ENCODE results near the gene PCDHGA1. TPM values are rescaled to one million over a fixed set of nuclear protein-coding genes. Genes with fewer than 3 reads are reported as not detected.
A peak's percentile ranks its signal among the peaks of the same experiment; 100 is the strongest.
"Not testable (repeated sequence)": the region's sequence is repeated elsewhere in the genome, so short reads cannot be mapped to it uniquely, and the experiment has no call there.

The PCDHGA1 gene
- total RNA-seq, 5 donors from 2014 or later (not counting 1 experiment from before 2014, with no cell fraction given): 0.16 to 0.38 (median 0.31) TPM; not detected in 1

DNA sequence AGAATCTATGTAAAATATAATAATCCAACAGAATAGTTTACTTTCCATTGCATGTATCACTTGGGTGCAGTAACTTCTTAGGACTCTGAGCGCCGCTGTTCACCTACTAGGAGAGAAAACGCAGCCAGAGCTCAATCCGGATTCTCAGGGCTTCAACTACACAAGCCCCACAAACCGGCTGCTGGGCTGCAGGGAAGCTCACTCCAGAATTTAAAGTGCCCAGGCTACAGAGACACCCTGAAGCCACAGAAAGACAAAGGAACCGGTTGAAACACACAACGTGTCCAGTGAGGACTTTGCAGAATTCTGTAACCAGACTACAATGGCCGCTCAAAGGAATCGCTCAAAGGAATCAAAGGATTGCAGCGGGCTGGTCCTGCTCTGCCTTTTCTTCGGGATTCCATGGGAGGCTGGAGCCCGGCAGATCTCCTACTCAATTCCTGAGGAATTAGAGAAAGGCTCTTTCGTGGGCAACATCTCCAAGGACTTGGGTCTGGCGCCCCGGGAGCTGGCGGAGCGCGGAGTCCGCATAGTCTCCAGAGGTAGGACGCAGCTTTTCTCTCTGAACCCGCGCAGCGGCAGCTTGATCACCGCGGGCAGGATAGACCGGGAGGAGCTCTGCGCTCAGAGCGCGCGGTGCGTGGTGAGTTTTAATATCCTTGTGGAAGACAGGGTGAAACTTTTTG, 82.7 kb downstream of the PCDHGA1 start, which contains the start of gene PCDHGA10:
Gene PCDHGA10, plus strand, starts transcription at position 134 of the 686 bp plus-strand sequence. Its CDS starts 189 bp downstream, at position 323.
- H3K4me1 Mint-ChIP-seq: peaks cover 22 to 35% (median 23%) of the 10 kb centered on the region in 3 donors
- no peak within 1 kb of the TSS for H3K27ac ChIP-seq (ENCODE audit: low read length)
- no peaks in the 10 kb centered on the region for H3K36me3 ChIP-seq (ENCODE audit: control insufficient read depth in 2 of 2, extremely low read depth in 1 of 2, insufficient read depth in 1 of 2, low read length in 1 of 2)

DNA sequence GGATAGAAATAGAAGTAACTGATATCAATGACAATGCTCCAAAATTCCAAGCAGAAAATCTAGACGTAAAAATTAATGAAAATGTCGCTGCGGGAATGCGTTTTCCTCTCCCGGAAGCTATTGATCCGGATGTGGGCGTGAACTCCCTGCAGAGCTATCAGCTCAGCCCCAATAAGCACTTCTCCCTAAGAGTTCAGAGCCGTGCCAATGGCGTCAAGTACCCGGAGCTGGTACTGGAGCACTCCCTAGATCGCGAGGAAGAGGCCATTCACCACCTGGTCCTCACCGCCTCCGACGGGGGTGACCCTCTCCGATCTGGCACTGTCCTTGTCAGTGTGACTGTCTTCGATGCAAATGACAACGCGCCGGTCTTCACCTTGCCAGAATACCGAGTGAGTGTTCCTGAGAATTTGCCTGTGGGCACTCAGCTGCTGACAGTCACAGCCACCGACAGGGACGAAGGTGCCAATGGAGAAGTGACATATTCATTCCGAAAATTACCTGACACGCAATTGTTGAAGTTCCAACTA, 83.3 kb downstream of the PCDHGA1 start:
- Histone ChIP-seq H3K4me1 (ENCODE audit: control insufficient read depth in 1 of 2, extremely low read depth in 1 of 2, insufficient read depth in 2 of 2, low read length in 2 of 2) (peaks cover 0 to 18% of the 10 kb centered on the region in 2 experiments), H3K4me3 (ENCODE audit: control insufficient read depth in 1 of 2, extremely low read depth in 1 of 2, low read length in 1 of 2) (peak overlapping the region; percentile 41 to 68), H3K9me3 (no peaks in the 10 kb centered on the region), H3K27me3 (replicated peaks in 1 of 2; ENCODE audit: control insufficient read depth in 2 of 2, extremely low read depth in 1 of 2, insufficient read depth in 2 of 2, low read length in 1 of 2) (peaks cover 21 to 62% of the 10 kb centered on the region in 2 experiments), H3K36me3 (ENCODE audit: control insufficient read depth in 2 of 2, extremely low read depth in 1 of 2, insufficient read depth in 1 of 2, low read length in 1 of 2) (no peaks in the 10 kb centered on the region), H3K27ac (ENCODE audit: low read length) (no peak overlapping the region)
- Mint-ChIP-seq H3K4me1 (peaks cover 20 to 36% (median 23%) of the 10 kb centered on the region in 3 donors), H3K9me3 (peaks cover 20 to 25% (median 25%) of the 10 kb centered on the region in 3 donors), H3K4me3 (peak overlapping the region; percentile 77 to 85 (median 78)), H3K27me3 (peaks cover 60 to 80% of the 10 kb centered on the region in 2 donors), H3K36me3 (peaks cover 21% of the 10 kb centered on the region), H3K27ac (peak overlapping the region in 1 of 2 donors; percentile 34)
- ChIA-PET CTCF (interaction anchor here (0.6 to 2.1 kb wide), 18 partner anchors 8 to 824 kb away, joined by 3 to 29 read pairs (median 5); partner anchors contain the start of genes PCDHGA11 (in 1 of the 2), PCDHGA12 (in 1 of the 2) and PCDHGB5 (in 1 of the 2)), POLR2A (interaction anchor here in 1 of 2 donors (1.3 kb wide), 1 partner anchor 150 kb away, joined by 5 read pairs; no protein-coding TSS in a partner anchor)
- peak in 1 of 4 experiments; percentile 21 for ATAC-seq (replicated peaks in 1 of 4)
- no peak for DNase-seq
- 25% methylated on average over 21 of the region's 25 CpGs for WGBS (ENCODE audit: insufficient coverage)

More for the DNA sequence above, 82.7 kb downstream of the PCDHGA1 start, which contains the start of gene PCDHGA10:
- Mint-ChIP-seq H3K4me3 (peak within 1 kb of the TSS; percentile 77 to 85 (median 78)), H3K9me3 (peaks cover 20 to 23% (median 21%) of the 10 kb centered on the region in 3 donors), H3K27me3 (peaks cover 57 to 80% of the 10 kb centered on the region in 2 donors), H3K36me3 (peaks cover 18% of the 10 kb centered on the region), H3K27ac (peak within 1 kb of the TSS; percentile 34)
- peaks cover 0 to 18% of the 10 kb centered on the region in 2 experiments for H3K4me1 ChIP-seq (ENCODE audit: control insufficient read depth in 1 of 2, extremely low read depth in 1 of 2, insufficient read depth in 2 of 2, low read length in 2 of 2)
- ATAC-seq (replicated peaks in 1 of 4): peak; percentile 78 to 84 (median 82)
- CTCF ChIA-PET: interaction anchor here (0.6 to 2.1 kb wide), 22 partner anchors 9 to 192 kb away, joined by 3 to 29 read pairs (median 5); partner anchors contain the start of genes PCDHGA11 (in 1 of the 2), PCDHGA12 (in 1 of the 2), PCDHGB3 (in 1 of the 2) and PCDHGB5 (in 1 of the 2)
- no peaks in the 10 kb centered on the region for H3K9me3 ChIP-seq
- WGBS (ENCODE audit: insufficient coverage): 16% methylated on average over 23 of the region's 31 CpGs
- POLR2A ChIA-PET: interaction anchor here in 1 of 2 donors (1.3 kb wide), 1 partner anchor 151 kb away, joined by 5 read pairs; no protein-coding TSS in a partner anchor
- peaks cover 15 to 63% of the 10 kb centered on the region in 2 experiments for H3K27me3 ChIP-seq (replicated peaks in 1 of 2; ENCODE audit: control insufficient read depth in 2 of 2, extremely low read depth in 1 of 2, insufficient read depth in 2 of 2, low read length in 1 of 2)
- H3K4me3 ChIP-seq (ENCODE audit: control insufficient read depth in 1 of 2, extremely low read depth in 1 of 2, low read length in 1 of 2): peak within 1 kb of the TSS; percentile 41 to 68
- DNase-seq: peak in 32 of 35 experiments; percentile 15 to 69 (median 46)

DNA sequence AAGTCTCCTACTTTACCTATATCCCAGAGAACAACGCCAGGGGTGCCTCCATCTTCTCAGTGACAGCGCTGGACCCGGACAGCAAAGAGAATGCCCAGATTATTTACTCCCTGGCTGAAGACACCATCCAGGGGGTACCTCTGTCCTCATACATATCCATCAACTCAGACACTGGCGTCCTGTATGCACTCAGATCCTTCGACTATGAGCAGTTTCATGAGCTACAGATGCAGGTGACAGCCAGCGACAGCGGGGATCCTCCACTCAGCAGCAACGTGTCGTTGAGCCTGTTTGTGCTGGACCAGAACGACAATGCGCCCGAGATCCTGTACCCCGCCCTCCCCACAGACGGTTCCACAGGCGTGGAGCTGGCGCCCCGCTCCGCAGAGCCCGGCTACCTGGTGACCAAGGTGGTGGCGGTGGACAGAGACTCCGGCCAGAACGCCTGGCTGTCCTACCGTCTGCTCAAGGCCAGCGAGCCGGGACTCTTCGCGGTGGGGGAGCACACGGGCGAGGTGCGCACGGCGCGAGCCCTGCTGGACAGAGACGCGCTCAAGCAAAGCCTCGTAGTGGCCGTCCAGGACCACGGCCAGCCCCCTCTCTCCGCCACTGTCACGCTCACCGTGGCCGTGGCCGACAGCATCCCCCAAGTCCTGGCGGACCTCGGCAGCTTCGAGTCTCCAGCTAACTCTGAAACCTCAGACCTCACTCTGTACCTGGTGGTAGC, 84.4 kb downstream of the PCDHGA1 start:
- CTCF ChIA-PET: interaction anchor here (0.6 kb wide), 3 partner anchors 93 to 825 kb away, joined by 3 to 4 read pairs (median 3); no protein-coding TSS in a partner anchor
- H3K36me3 ChIP-seq (ENCODE audit: control insufficient read depth in 2 of 2, extremely low read depth in 1 of 2, insufficient read depth in 1 of 2, low read length in 1 of 2); H3K27ac ChIP-seq (ENCODE audit: low read length); H3K27ac Mint-ChIP-seq; H3K9me3 ChIP-seq; POLR2A ChIA-PET; ATAC-seq (replicated peaks in 1 of 4); H3K4me3 ChIP-seq (ENCODE audit: control insufficient read depth in 1 of 2, extremely low read depth in 1 of 2, low read length in 1 of 2); DNase-seq: not testable (repeated sequence)
- 38% methylated on average over 41 of the region's 46 CpGs for WGBS (ENCODE audit: insufficient coverage)
- H3K36me3 Mint-ChIP-seq: peaks cover 20% of the 10 kb centered on the region
- H3K4me3 Mint-ChIP-seq: peak overlapping the region in 1 of 3 donors; percentile 78
- H3K27me3 Mint-ChIP-seq: peaks cover 55 to 77% of the 10 kb centered on the region in 2 donors
- peaks cover 14 to 23% (median 22%) of the 10 kb centered on the region in 3 donors for H3K9me3 Mint-ChIP-seq
- peaks cover 0 to 18% of the 10 kb centered on the region in 2 experiments for H3K4me1 ChIP-seq (ENCODE audit: control insufficient read depth in 1 of 2, extremely low read depth in 1 of 2, insufficient read depth in 2 of 2, low read length in 2 of 2)
- H3K27me3 ChIP-seq (replicated peaks in 1 of 2; ENCODE audit: control insufficient read depth in 2 of 2, extremely low read depth in 1 of 2, insufficient read depth in 2 of 2, low read length in 1 of 2): peaks cover 27 to 64% of the 10 kb centered on the region in 2 experiments
- peaks cover 20 to 36% (median 23%) of the 10 kb centered on the region in 3 donors for H3K4me1 Mint-ChIP-seq

DNA sequence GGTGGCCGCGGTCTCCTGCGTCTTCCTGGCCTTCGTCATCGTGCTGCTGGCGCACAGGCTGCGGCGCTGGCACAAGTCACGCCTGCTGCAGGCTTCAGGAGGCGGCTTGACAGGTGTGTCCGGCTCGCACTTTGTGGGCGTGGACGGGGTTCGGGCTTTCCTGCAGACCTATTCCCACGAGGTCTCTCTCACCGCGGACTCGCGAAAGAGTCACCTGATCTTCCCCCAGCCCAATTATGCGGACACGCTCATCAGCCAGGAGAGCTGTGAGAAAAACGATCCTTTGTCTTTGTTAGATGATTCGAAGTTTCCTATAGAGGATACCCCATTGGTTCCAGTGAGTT, 84.9 kb downstream of the PCDHGA1 start:
- CTCF ChIA-PET: interaction anchor here in 1 of 2 donors (0.6 kb wide), 1 partner anchor 12 kb away, joined by 3 read pairs; no protein-coding TSS in a partner anchor
- H3K4me3 ChIP-seq (ENCODE audit: control insufficient read depth in 1 of 2, extremely low read depth in 1 of 2, low read length in 1 of 2); POLR2A ChIA-PET; ATAC-seq (replicated peaks in 1 of 4); H3K36me3 ChIP-seq (ENCODE audit: control insufficient read depth in 2 of 2, extremely low read depth in 1 of 2, insufficient read depth in 1 of 2, low read length in 1 of 2); DNase-seq; H3K9me3 ChIP-seq; H3K27ac ChIP-seq (ENCODE audit: low read length); H3K27ac Mint-ChIP-seq: not testable (repeated sequence)
- 12% methylated on average over 15 of the region's 24 CpGs for WGBS (ENCODE audit: insufficient coverage)
- H3K4me1 ChIP-seq (ENCODE audit: control insufficient read depth in 1 of 2, extremely low read depth in 1 of 2, insufficient read depth in 2 of 2, low read length in 2 of 2): peaks cover 0 to 18% of the 10 kb centered on the region in 2 experiments
- Mint-ChIP-seq H3K9me3 (peaks cover 13 to 23% (median 21%) of the 10 kb centered on the region in 3 donors), H3K4me1 (peaks cover 20 to 36% (median 23%) of the 10 kb centered on the region in 3 donors), H3K36me3 (peaks cover 18% of the 10 kb centered on the region), H3K4me3 (peak overlapping the region in 1 of 3 donors; percentile 52), H3K27me3 (peaks cover 55 to 76% of the 10 kb centered on the region in 2 donors)
- H3K27me3 ChIP-seq (replicated peaks in 1 of 2; ENCODE audit: control insufficient read depth in 2 of 2, extremely low read depth in 1 of 2, insufficient read depth in 2 of 2, low read length in 1 of 2): peaks cover 26 to 62% of the 10 kb centered on the region in 2 experiments

DNA sequence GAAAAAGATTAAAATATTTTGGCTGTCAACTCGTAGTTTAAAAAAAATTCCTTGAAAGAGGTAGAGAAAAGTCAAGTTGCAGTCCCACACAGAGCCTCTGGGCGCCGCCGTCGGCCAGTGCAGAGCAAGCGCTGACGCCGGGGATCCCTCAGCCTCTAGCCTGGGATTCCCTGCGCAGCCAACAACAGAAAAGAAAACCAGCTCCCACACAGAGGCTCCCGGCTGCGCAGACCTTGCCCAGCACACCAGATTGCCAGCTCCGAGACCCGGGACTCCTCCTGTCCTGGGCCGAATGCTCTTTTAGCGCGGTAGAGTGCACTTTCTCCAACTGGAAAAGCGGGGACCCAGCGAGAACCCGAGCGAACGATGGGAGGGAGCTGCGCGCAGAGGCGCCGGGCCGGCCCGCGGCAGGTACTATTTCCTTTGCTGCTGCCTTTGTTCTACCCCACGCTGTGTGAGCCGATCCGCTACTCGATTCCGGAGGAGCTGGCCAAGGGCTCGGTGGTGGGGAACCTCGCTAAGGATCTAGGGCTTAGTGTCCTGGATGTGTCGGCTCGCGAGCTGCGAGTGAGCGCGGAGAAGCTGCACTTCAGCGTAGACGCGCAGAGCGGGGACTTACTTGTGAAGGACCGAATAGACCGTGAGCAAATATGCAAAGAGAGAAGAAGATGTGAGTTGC, 87.3 kb downstream of the PCDHGA1 start, which contains the start of gene PCDHGB7:
Gene PCDHGB7, plus strand, starts transcription at position 184 of the 679 bp plus-strand sequence. Its CDS starts 183 bp downstream, at position 367.
- ChIA-PET CTCF (interaction anchor here in 1 of 2 donors (0.6 to 1.8 kb wide), 3 partner anchors 11 to 22 kb away, joined by 4 to 6 read pairs (median 6); no protein-coding TSS in a partner anchor), POLR2A (interaction anchor here (0.6 kb wide), 2 partner anchors 116 to 186 kb away, joined by 3 to 7 read pairs; no protein-coding TSS in a partner anchor)
- 16% methylated on average over 37 of the region's 47 CpGs for WGBS (ENCODE audit: insufficient coverage)
- H3K4me3 Mint-ChIP-seq: peak within 1 kb of the TSS in 2 of 3 donors; percentile 49 to 50
- peaks cover 0 to 26% of the 10 kb centered on the region in 2 experiments for H3K4me1 ChIP-seq (ENCODE audit: control insufficient read depth in 1 of 2, extremely low read depth in 1 of 2, insufficient read depth in 2 of 2, low read length in 2 of 2)
- peaks cover 32 to 68% of the 10 kb centered on the region in 2 experiments for H3K27me3 ChIP-seq (replicated peaks in 1 of 2; ENCODE audit: control insufficient read depth in 2 of 2, extremely low read depth in 1 of 2, insufficient read depth in 2 of 2, low read length in 1 of 2)
- H3K9me3 ChIP-seq; H3K36me3 ChIP-seq (ENCODE audit: control insufficient read depth in 2 of 2, extremely low read depth in 1 of 2, insufficient read depth in 1 of 2, low read length in 1 of 2); H3K27ac ChIP-seq (ENCODE audit: low read length): not testable (repeated sequence)
- H3K9me3 Mint-ChIP-seq: peaks cover 11 to 32% (median 31%) of the 10 kb centered on the region in 3 donors
- peak in 17 of 35 experiments; percentile 14 to 54 (median 24) for DNase-seq
- peak within 1 kb of the TSS in 1 of 2 donors; percentile 76 for H3K27ac Mint-ChIP-seq
- peak within 1 kb of the TSS; percentile 4 to 40 for H3K4me3 ChIP-seq (ENCODE audit: control insufficient read depth in 1 of 2, extremely low read depth in 1 of 2, low read length in 1 of 2)
- peaks cover 24% of the 10 kb centered on the region for H3K36me3 Mint-ChIP-seq
- peaks cover 63 to 81% of the 10 kb centered on the region in 2 donors for H3K27me3 Mint-ChIP-seq
- H3K4me1 Mint-ChIP-seq: peaks cover 23 to 40% (median 26%) of the 10 kb centered on the region in 3 donors
- ATAC-seq (replicated peaks in 1 of 4): peak in 3 of 4 experiments; percentile 50 to 56 (median 54)

Data from T-cell (primary cell).